K562 (cell line): Measurements from ENCODE around the gene MYCL. TPM values are rescaled to one million over a fixed set of nuclear protein-coding genes. Genes with fewer than 3 reads are reported as not detected.

Experiments used
- BACH1 ChIP-seq: fragments of 200-800 bp; sonication (Bioruptor generic); IDR thresholded peaks from 2 replicates; pipeline ENCODE4 v1.6.1; 2016; ENCODE audit warnings: missing genetic modification characterization, missing compliant biosample characterization
- DDX20 ChIP-seq: fragments of 450-650 bp; IDR thresholded peaks from 2 replicates; pipeline ENCODE4 v1.6.1; 2016; ENCODE audit warnings: missing genetic modification characterization, low read depth, mild to moderate bottlenecking, missing compliant biosample characterization, moderate library complexity
- ESRRB ChIP-seq: fragments of 250-450 bp; sonication (Bioruptor Pico); IDR thresholded peaks from 2 replicates; pipeline ENCODE4 v1.5.0; 2020; ENCODE audit warnings: mild to moderate bottlenecking, moderate library complexity, borderline replicate concordance
- HCFC1 ChIP-seq: IDR thresholded peaks from 2 replicates; pipeline ENCODE4 v1.6.1; 2012; ENCODE audit warnings: low read depth, low read length, improper control_type of control experiment
- HDAC2 ChIP-seq: fragments of 450-650 bp; IDR thresholded peaks from 2 replicates; pipeline ENCODE4 v1.6.1; 2016; ENCODE audit warnings: mild to moderate bottlenecking
- NR2F6 ChIP-seq: fragments of 450-650 bp; formaldehyde crosslinking; IDR thresholded peaks from 2 replicates; pipeline ENCODE4 v1.4.0; 2020; ENCODE audit warnings: mild to moderate bottlenecking
- RAD51 ChIP-seq: fragments of 450-650 bp; IDR thresholded peaks from 2 replicates; pipeline ENCODE4 v1.7.1; 2016; ENCODE audit warnings: low read depth, mild to moderate bottlenecking, borderline replicate concordance
- SAP30 ChIP-seq: fragments of 200-600 bp; sonication (generic); IDR thresholded peaks from 2 replicates; pipeline ENCODE4 v1.6.1; 2012; ENCODE audit warnings: borderline replicate concordance, low read depth, mild to moderate bottlenecking, moderate library complexity, low read length, control low read depth, inconsistent platforms; ENCODE audit not compliant: insufficient read depth, poor library complexity, severe bottlenecking
- polyA plus RNA-seq, 8 experiments: library from polyadenylated mRNA; depleted of rRNA in 4 of 8; stranded (reverse) in 5 of 8; unstranded in 3 of 8; fragments of >200 nt; fragmentation: Nextera tagmentation in 2 of 8; fragmentation: Illumina TruSeq in 1 of 8; extraction: Ambion mirVana in 2 of 8; extraction: Trizol in 1 of 8; gene quantifications; 2 replicates each; pipeline versions ENCODE4 v1.2.1 to v1.2.3, GENCODE V29; 2011 to 2014; ENCODE audit warnings: inconsistent platforms in 1 of 8, missing spikeins in 1 of 8
- total RNA-seq, 7 experiments: library from RNA; depleted of rRNA in 6 of 7; stranded (reverse); fragments of >200 nt in 6 of 7; fragmentation: Illumina TruSeq in 2 of 7; extraction: Trizol in 2 of 7; gene quantifications; 2 replicates each; pipeline versions ENCODE4 v1.2.1 to v1.2.3, GENCODE V29; 2011 to 2021; ENCODE audit warnings: low replicate concordance in 1 of 7

The MYCL gene
- total and polyA plus RNA-seq, 9 of the 15 experiments (the other 6 are each of a cell fraction or from before 2014, with no cell fraction given) = 3.5 to 22.0 (median 12.8) TPM

DNA sequence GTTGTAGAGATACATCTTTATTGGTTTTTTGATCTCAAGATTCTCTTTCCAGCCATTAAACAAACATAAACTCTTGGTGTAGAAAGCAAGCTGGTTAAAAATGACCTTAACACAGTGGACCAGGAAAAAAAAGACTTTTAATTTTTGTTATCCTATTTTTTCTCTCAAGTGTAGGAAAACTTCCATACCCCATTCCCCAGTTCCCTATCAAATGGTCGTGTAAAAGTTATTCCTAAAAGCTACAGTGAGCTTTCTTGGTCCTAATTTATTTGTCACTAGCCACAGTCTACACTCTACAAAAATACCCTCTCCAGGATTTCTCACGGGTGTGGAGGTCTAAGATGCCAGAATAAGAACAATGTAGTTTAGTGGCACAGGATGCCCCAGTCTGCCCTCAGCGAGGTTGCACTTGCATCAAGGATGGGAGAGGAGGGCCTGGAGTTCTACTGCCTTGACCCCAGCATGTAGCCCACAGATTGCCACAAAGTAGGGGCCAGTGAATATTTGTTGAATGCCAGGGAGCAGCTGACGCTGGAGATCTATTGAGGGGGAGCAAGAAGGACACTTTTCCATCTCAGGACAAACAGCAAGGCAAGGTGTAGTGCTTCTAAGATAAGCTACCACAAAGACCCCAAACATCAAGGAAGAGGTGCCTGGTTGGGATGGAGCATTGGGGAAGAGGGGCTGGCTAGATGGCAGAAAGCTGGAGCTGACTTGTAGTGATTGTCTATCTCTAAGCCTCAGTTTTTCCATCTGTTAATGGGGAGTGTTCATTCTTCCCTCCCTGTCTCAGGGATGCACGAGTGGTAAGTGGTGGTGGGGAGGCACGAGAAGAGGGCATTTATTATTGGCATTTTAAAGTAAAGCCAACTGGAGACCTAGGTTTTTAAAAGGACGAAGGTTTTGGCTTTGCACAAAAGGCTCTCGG, 1.8 kb downstream of the MYCL start (continued):
- TF ChIP-seq DDX20 (tag) = no peak
- peak; percentile 19; the same call in 1 of the 2 replicates for TF ChIP-seq BACH1
- TF ChIP-seq HCFC1 = no peak
- TF ChIP-seq NR2F6 = no peak
- TF ChIP-seq ESRRB = no peak
- no peak for TF ChIP-seq SAP30
- peak; percentile 95 for TF ChIP-seq HDAC2
- no peak for TF ChIP-seq RAD51
- TF ChIP-seq, all 486 proteins: peak for 32
